Measurements from ENCODE around the gene CCND1. TPM values are rescaled to one million over a fixed set of nuclear protein-coding genes. Genes with fewer than 3 reads are reported as not detected.

CCND1 gene
- total and polyA plus RNA-seq, 9 of the 15 experiments (the other 6 are each of a cell fraction or from before 2014, with no cell fraction given), result 0.04 to 23.3 (median 3.8) TPM

DNA sequence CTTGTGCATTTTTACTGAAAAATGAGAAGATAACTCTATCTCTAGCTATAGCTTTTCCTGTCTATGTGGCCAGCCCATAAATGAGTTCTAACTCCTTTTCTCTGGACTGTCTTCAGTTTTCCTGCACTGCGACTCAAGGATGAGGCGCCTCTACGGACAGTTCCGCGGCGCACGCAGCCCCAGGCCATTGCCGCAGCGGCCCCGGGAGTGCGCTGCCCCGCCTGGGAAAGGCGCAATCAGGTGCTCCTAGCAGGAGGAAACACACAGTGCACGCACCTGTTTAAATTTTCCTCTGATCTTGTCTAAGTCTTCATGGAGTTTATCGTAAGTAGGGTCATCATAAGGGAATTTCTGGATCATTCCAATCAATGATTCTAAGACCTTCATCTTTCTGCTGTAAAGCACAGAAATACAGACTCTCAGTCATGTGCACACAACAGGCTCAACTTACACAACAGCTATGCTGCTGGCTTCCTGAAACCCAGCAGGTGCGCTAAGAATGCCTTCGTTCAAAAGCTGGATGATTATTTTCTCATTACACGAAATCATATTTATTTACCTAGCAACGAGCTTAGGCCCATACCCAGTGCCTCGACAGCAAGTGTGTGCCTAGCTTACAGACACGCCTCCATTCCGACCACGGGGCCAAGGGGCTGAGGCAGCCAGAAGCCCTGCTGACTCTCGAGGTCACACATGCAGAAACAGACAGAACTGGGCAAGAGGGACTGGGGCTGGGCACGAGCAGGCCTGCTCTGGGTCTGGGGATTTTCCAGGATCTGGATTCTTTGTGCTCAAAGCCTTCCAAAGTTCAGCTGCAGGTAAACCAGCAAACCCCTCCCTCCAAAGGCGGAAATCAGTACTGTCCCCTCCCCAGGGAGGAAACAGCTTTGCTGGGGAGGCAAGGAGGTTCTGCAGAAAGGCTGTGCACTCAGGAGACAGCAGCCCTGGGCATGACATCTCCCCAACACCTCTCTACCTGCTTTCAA, 27.0 kb downstream of the CCND1 start:
- CTCF ChIA-PET (ENCODE audit: low intra/inter-chr PET ratio), result no interaction called here
- Histone ChIP-seq H3K9me1 (ENCODE audit: control insufficient read depth, insufficient read depth, low read length) (peaks cover 3% of the 10 kb centered on the region), H3K27ac (ENCODE audit: extremely low read depth, low read depth, low read length) (no peak overlapping the region), H3K9ac (ENCODE audit: insufficient read depth in 1 of 2, low read depth in 2 of 2, low read length in 2 of 2) (peak overlapping the region in 1 of 2 experiments; percentile 55; a peak in 1 of 4 replicates), H3K4me1 (replicated peaks in 1 of 2; ENCODE audit: control insufficient read depth in 2 of 2, insufficient read depth in 2 of 2, low read length in 2 of 2) (peaks cover 4% of the 10 kb centered on the region in 2 experiments; a peak in 4 of 5 replicates), H3K9me3 (replicated peaks; ENCODE audit: control insufficient read depth, insufficient read depth, low read depth, low read length) (no peaks in the 10 kb centered on the region), H4K20me1 (replicated peaks; ENCODE audit: control insufficient read depth, insufficient read depth, low read length) (peaks cover 5% of the 10 kb centered on the region), H3K36me3 (ENCODE audit: control insufficient read depth, insufficient read depth, low read length) (peaks cover 78% of the 10 kb centered on the region), H3K4me2 (ENCODE audit: insufficient read depth, low read length) (no peak overlapping the region), H2AFZ (ENCODE audit: low read depth, low read length) (no peak overlapping the region), H3K27me3 (ENCODE audit: control insufficient read depth in 2 of 2, insufficient read depth in 2 of 2, low read length in 2 of 2) (no peaks in the 10 kb centered on the region), H3K4me3 (no peak overlapping the region), H3K79me2 (ENCODE audit: control insufficient read depth, insufficient read depth, low read length) (no peaks in the 10 kb centered on the region)
- intact Hi-C loops (cut with micrococcal nuclease), result no loop called here
- peak; percentile 61; the same call in 1 of the 2 replicates for TF ChIP-seq POLR2G (IDR thresholded peaks at IDR 0.05; ENCODE audit: low read depth, low read length)
- TF ChIP-seq ZFP36 (IDR thresholded peaks at IDR 0.05; ENCODE audit: low read depth, low read length, partially characterized antibody), result no peak
- POLR2A ChIA-PET, result interaction anchor here (1.1 kb wide), 1 partner anchor 7 kb away, joined by 3 read pairs; no protein-coding TSS in a partner anchor
- in situ Hi-C loops (cut with MboI), result loop anchor here (25.0 kb wide), 2 partner anchors 831 to 1031 kb away; partner anchors contain the start of gene CPT1A
- no TSS peak for BruUV-seq (replicated peaks)
- ATAC-seq (no peak), DNase-seq (ENCODE audit: extremely low read depth in 1 of 4, low spot score in 3 of 4) (no peak), FAIRE-seq (no peak)
- 92% methylated on average over 25 of the region's 26 CpGs for WGBS (ENCODE audit: insufficient coverage, low coverage, missing lambda C conversion rate)

DNA sequence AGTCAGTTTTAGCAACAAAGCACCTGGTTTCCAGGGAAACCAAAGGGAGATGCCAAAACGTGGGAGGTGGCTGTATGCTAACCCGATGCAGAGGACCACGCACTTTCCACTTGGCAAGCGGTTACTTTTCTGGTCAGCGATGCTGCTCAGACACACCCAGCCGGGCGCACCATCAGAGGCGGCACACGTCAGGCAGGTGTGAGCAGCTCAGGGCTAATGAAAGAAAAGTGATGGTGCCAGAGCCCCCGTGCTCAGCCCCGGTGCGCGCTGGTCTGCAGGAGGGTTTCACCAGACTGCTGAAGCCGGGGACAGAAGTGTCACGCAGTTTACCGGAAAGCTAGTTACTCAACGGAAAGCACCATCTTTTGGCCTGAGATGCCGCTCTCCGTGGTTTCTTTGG, 28.5 kb downstream of the CCND1 start:
- H3K36me3 ChIP-seq (ENCODE audit: control insufficient read depth, insufficient read depth, low read length), result peaks cover 84% of the 10 kb centered on the region
- H3K27ac ChIP-seq (ENCODE audit: extremely low read depth, low read depth, low read length), result no peak overlapping the region
- no peaks in the 10 kb centered on the region for H3K9me3 ChIP-seq (replicated peaks; ENCODE audit: control insufficient read depth, insufficient read depth, low read depth, low read length)
- WGBS (ENCODE audit: insufficient coverage, low coverage, missing lambda C conversion rate), result 93% methylated on average over 19 of the region's 19 CpGs
- in situ Hi-C loops (cut with MboI), result loop anchor here (25.0 kb wide), 2 partner anchors 832 to 1032 kb away; partner anchors contain the start of gene CPT1A
- CTCF ChIA-PET (ENCODE audit: low intra/inter-chr PET ratio), result interaction anchor here (2.4 kb wide), 1 partner anchor 567 kb away, joined by 15 read pairs; no protein-coding TSS in a partner anchor
- DNase-seq (ENCODE audit: extremely low read depth in 1 of 4, low spot score in 3 of 4) (no peak), FAIRE-seq (no peak), ATAC-seq (no peak)
- no peaks in the 10 kb centered on the region for H3K9me1 ChIP-seq (ENCODE audit: control insufficient read depth, insufficient read depth, low read length)
- H3K4me1 ChIP-seq (replicated peaks in 1 of 2; ENCODE audit: control insufficient read depth in 2 of 2, insufficient read depth in 2 of 2, low read length in 2 of 2), result peaks cover 9 to 11% of the 10 kb centered on the region in 2 experiments; a peak in 4 of 5 replicates
- peaks cover 11% of the 10 kb centered on the region for H4K20me1 ChIP-seq (replicated peaks; ENCODE audit: control insufficient read depth, insufficient read depth, low read length)
- H3K9ac ChIP-seq (ENCODE audit: insufficient read depth in 1 of 2, low read depth in 2 of 2, low read length in 2 of 2), result peak overlapping the region in 1 of 2 experiments; percentile 43; a peak in 1 of 4 replicates
- peaks cover 14% of the 10 kb centered on the region for H3K79me2 ChIP-seq (ENCODE audit: control insufficient read depth, insufficient read depth, low read length)
- H3K27me3 ChIP-seq (ENCODE audit: control insufficient read depth in 2 of 2, insufficient read depth in 2 of 2, low read length in 2 of 2), result no peaks in the 10 kb centered on the region
- no TSS peak for BruUV-seq (replicated peaks)
- POLR2A ChIA-PET, result interaction anchor here (1.1 kb wide), 1 partner anchor 9 kb away, joined by 3 read pairs; no protein-coding TSS in a partner anchor
- no peak overlapping the region for H3K4me3 ChIP-seq
- no peak overlapping the region for H2AFZ ChIP-seq (ENCODE audit: low read depth, low read length)
- no peak overlapping the region for H3K4me2 ChIP-seq (ENCODE audit: insufficient read depth, low read length)
- TF ChIP-seq POLR2G (IDR thresholded peaks at IDR 0.05; ENCODE audit: low read depth, low read length) (peak; percentile 42; the same call in 1 of the 2 replicates), MCM5 (IDR thresholded peaks at IDR 0.05; ENCODE audit: low read depth) (no peak)
- intact Hi-C loops (cut with micrococcal nuclease), result no loop called here
